ENCODE results near the gene TANGO6. TPM values are rescaled to one million over a fixed set of nuclear protein-coding genes. Genes with fewer than 3 reads are reported as not detected.

The TANGO6 gene
- total RNA-seq, 4 donors from 2014 or later: 18.4 to 36.0 (median 23.3) TPM

- 79% methylated on average over 4 of the region's 4 CpGs for WGBS, 2 donors
These were observed 233.9 kb downstream of the TANGO6 start for GRCh38 chr16:69077251-69077650.

GRCh38 chr16:69078073-69078472 is 234.7 kb downstream of the TANGO6 start:
- H3K36me3 ChIP-seq: peaks cover 0 to 19% (median 0%) of the 10 kb centered on the region in 3 donors
- 46 to 54% methylated on average over 7 of the region's 7 CpGs for WGBS, 2 donors
- TF ChIP-seq POLR2A (IDR thresholded peaks at IDR 0.05) (no peak), CTCF (IDR thresholded peaks at IDR 0.05) (no peak)

More at GRCh38 chr16:69077251-69077650, 233.9 kb downstream of the TANGO6 start:
- Histone ChIP-seq H3K4me1 (no peaks in the 10 kb centered on the region), H3K36me3 (peaks cover 0 to 13% (median 0%) of the 10 kb centered on the region in 3 donors), H3K9me3 (no peaks in the 10 kb centered on the region), H3K4me3 (no peak overlapping the region), H3K27me3 (no peaks in the 10 kb centered on the region), H3K27ac (no peak overlapping the region)
- TF ChIP-seq EP300 (IDR thresholded peaks at IDR 0.05): no peak
- no peak for DNase-seq (ENCODE audit: low spot score in 2 of 2)

GRCh38 chr16:69079697-69080096 is 236.4 kb downstream of the TANGO6 start:
- H3K4me3 ChIP-seq: no peak overlapping the region
- no peaks in the 10 kb centered on the region for H3K27me3 ChIP-seq
- H3K9me3 ChIP-seq: no peaks in the 10 kb centered on the region
- DNase-seq (ENCODE audit: low spot score in 2 of 2): no peak
- no peak overlapping the region for H3K27ac ChIP-seq
- TF ChIP-seq POLR2A (IDR thresholded peaks at IDR 0.05): no peak
- no peak for TF ChIP-seq EP300 (IDR thresholded peaks at IDR 0.05)
- no peak for TF ChIP-seq CTCF (IDR thresholded peaks at IDR 0.05)
- no peaks in the 10 kb centered on the region for H3K4me1 ChIP-seq
- H3K36me3 ChIP-seq: peaks cover 0 to 35% (median under 1%) of the 10 kb centered on the region in 3 donors
- 93 to 96% methylated on average over 2 of the region's 2 CpGs for WGBS, 2 donors

More at GRCh38 chr16:69078073-69078472, 234.7 kb downstream of the TANGO6 start:
- H3K4me1 ChIP-seq: no peaks in the 10 kb centered on the region
- H3K27me3 ChIP-seq: no peaks in the 10 kb centered on the region
- H3K9me3 ChIP-seq: no peaks in the 10 kb centered on the region
- no peak overlapping the region for H3K4me3 ChIP-seq
- no peak overlapping the region for H3K27ac ChIP-seq
- DNase-seq (ENCODE audit: low spot score in 2 of 2): no peak

GRCh38 chr16:69083306-69083941 is 240.1 kb downstream of the TANGO6 start:
- H3K27ac ChIP-seq: no peak overlapping the region
- no peaks in the 10 kb centered on the region for H3K4me1 ChIP-seq
- WGBS, 2 donors: 90 to 91% methylated on average over 13 to 14 of the region's 16 CpGs
- DNase-seq (ENCODE audit: low spot score in 2 of 2): no peak
- H3K4me3 ChIP-seq: no peak overlapping the region
- peaks cover 0 to 58% (median 6%) of the 10 kb centered on the region in 3 donors for H3K36me3 ChIP-seq
- TF ChIP-seq EP300 (IDR thresholded peaks at IDR 0.05): no peak
- H3K27me3 ChIP-seq: no peaks in the 10 kb centered on the region
- no peaks in the 10 kb centered on the region for H3K9me3 ChIP-seq

GRCh38 chr16:69084289-69084688 is 241.0 kb downstream of the TANGO6 start:
- WGBS, 2 donors: 60 to 66% methylated on average over 2 of the region's 2 CpGs
- no peaks in the 10 kb centered on the region for H3K9me3 ChIP-seq
- H3K4me1 ChIP-seq: peaks cover 0 to 2% (median 0%) of the 10 kb centered on the region in 4 donors
- no peak overlapping the region for H3K27ac ChIP-seq
- H3K36me3 ChIP-seq: peaks cover 0 to 58% (median 6%) of the 10 kb centered on the region in 3 donors
- H3K4me3 ChIP-seq: no peak overlapping the region
- TF ChIP-seq CTCF (IDR thresholded peaks at IDR 0.05) (no peak), EP300 (IDR thresholded peaks at IDR 0.05) (no peak)
- no peak for DNase-seq (ENCODE audit: low spot score in 2 of 2)
- no peaks in the 10 kb centered on the region for H3K27me3 ChIP-seq

- H3K4me1 ChIP-seq: peaks cover 0 to 5% (median 0%) of the 10 kb centered on the region in 4 donors
- DNase-seq (ENCODE audit: low spot score in 2 of 2): no peak
- H3K27me3 ChIP-seq: no peaks in the 10 kb centered on the region
- no peaks in the 10 kb centered on the region for H3K9me3 ChIP-seq
- H3K36me3 ChIP-seq: peaks cover 0 to 58% (median 6%) of the 10 kb centered on the region in 3 donors
- H3K4me3 ChIP-seq: no peak overlapping the region
- 87 to 91% methylated on average over 5 of the region's 5 CpGs for WGBS, 2 donors
- TF ChIP-seq EP300 (IDR thresholded peaks at IDR 0.05): no peak
- TF ChIP-seq POLR2A (IDR thresholded peaks at IDR 0.05): no peak
- no peak for TF ChIP-seq CTCF (IDR thresholded peaks at IDR 0.05)
- H3K27ac ChIP-seq: no peak overlapping the region
These were observed 241.8 kb downstream of the TANGO6 start for GRCh38 chr16:69085032-69085695.

Measured in tibial nerve (tissue), 4 donors.